ENCODE results near the gene SCCPDH.

DNA sequence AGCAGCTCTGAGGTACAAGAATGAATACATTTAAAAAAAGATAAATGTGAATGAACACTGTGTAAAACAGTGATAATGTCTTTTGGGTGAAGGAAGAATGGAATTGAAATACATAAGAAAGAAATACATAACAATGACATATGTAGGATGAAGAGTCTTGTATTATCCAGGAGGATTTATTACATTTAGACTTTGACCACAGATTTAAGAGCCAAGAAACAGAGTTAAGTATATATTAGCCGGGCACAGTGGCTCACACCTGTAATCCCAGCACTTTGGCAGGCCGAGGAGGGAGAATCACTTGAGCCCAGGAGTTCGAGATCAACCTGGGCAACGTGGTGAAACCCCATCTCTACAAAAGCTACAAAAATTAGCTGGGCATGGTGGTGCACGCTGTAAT, 79.7 kb downstream of the SCCPDH start:
- TF ChIP-seq, protein P1, sequence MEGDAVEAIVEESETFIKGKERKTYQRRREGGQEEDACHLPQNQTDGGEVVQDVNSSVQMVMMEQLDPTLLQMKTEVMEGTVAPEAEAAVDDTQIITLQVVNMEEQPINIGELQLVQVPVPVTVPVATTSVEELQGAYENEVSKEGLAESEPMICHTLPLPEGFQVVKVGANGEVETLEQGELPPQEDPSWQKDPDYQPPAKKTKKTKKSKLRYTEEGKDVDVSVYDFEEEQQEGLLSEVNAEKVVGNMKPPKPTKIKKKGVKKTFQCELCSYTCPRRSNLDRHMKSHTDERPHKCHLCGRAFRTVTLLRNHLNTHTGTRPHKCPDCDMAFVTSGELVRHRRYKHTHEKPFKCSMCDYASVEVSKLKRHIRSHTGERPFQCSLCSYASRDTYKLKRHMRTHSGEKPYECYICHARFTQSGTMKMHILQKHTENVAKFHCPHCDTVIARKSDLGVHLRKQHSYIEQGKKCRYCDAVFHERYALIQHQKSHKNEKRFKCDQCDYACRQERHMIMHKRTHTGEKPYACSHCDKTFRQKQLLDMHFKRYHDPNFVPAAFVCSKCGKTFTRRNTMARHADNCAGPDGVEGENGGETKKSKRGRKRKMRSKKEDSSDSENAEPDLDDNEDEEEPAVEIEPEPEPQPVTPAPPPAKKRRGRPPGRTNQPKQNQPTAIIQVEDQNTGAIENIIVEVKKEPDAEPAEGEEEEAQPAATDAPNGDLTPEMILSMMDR (IDR thresholded peaks at IDR 0.05 in 4 of 5, conservative IDR thresholded peaks at IDR 0.05 in 1 of 5), result no peak
- no peak for TF ChIP-seq POLR2A (IDR thresholded peaks at IDR 0.05)

All from gastrocnemius medialis (tissue), 4 donors.